CD4-positive, CD25-positive, alpha-beta regulatory T cell (primary cell): ENCODE measurements around the gene SCN10A. TPM values are rescaled to one million over a fixed set of nuclear protein-coding genes. Genes with fewer than 3 reads are reported as not detected.

ENCODE experiments used
- ATAC-seq, 2 donors: fragments of 150-1000 bp; cut with Tn5 transposase; one replicate each; pipeline ENCODE4 v1.10.0; 2021; ENCODE audit warnings: low read depth in 2 of 2, moderate number of reproducible peaks in 2 of 2, moderate library complexity in 1 of 2
- DNase-seq, 3 donors: peaks; one replicate each; pipeline versions ENCODE4 v3.0.0 to v3.0.0-alpha.2; 2012 to 2022; ENCODE audit warnings: mixed read lengths in 1 of 3
- H3K27ac ChIP-seq: one replicate; pipeline ENCODE4 v1.7.0; 2013; ENCODE audit warnings: mild to moderate bottlenecking, low read length; ENCODE audit not compliant: insufficient read depth, poor library complexity, severe bottlenecking
- H3K27me3 ChIP-seq: one replicate; pipeline ENCODE4 v1.7.0; 2013; ENCODE audit warnings: low read length; ENCODE audit not compliant: control insufficient read depth, insufficient read depth
- H3K36me3 ChIP-seq: one replicate; pipeline ENCODE4 v1.7.0; 2013; ENCODE audit warnings: mild to moderate bottlenecking, low read length, moderate library complexity; ENCODE audit not compliant: control insufficient read depth, insufficient read depth
- H3K4me1 ChIP-seq: 2 replicates; pipeline ENCODE4 v1.7.0; 2013; ENCODE audit warnings: mild to moderate bottlenecking, low read length; ENCODE audit not compliant: insufficient read depth, control insufficient read depth, poor library complexity, severe bottlenecking
- H3K4me3 ChIP-seq: one replicate; pipeline ENCODE4 v1.7.0; 2013; ENCODE audit warnings: low read depth, mild to moderate bottlenecking, low read length, moderate library complexity
- H3K9me3 ChIP-seq, 2 experiments: 1 replicate in 1 of 2; 2 replicates in 1 of 2; pipeline ENCODE4 v1.7.0; 2013; ENCODE audit warnings: low read length in 2 of 2, mild to moderate bottlenecking in 1 of 2, moderate library complexity in 1 of 2; ENCODE audit not compliant: control insufficient read depth in 2 of 2
- H3K27ac Mint-ChIP-seq, 3 donors: one replicate each; pipeline ENCODE4 v1.8.0; 2020 to 2022; ENCODE audit warnings: mild to moderate bottlenecking in 3 of 3, mixed read lengths in 3 of 3, moderate library complexity in 2 of 3
- H3K27me3 Mint-ChIP-seq: one replicate; pipeline ENCODE4 v1.8.0; 2022; ENCODE audit warnings: mild to moderate bottlenecking, mixed read lengths
- H3K36me3 Mint-ChIP-seq: one replicate; pipeline ENCODE4 v1.8.0; 2020; ENCODE audit warnings: mixed read lengths
- H3K4me1 Mint-ChIP-seq, 4 donors: one replicate each; pipeline ENCODE4 v1.8.0; 2020 to 2022; ENCODE audit warnings: mixed read lengths in 4 of 4, mild to moderate bottlenecking in 1 of 4
- H3K4me3 Mint-ChIP-seq, 4 donors: one replicate each; pipeline ENCODE4 v1.8.0; 2020 to 2022; ENCODE audit warnings: mild to moderate bottlenecking in 4 of 4, mixed read lengths in 4 of 4, moderate library complexity in 3 of 4
- H3K9me3 Mint-ChIP-seq, 7 donors: one replicate each; pipeline ENCODE4 v1.8.0; 2020 to 2022; ENCODE audit warnings: mixed read lengths in 7 of 7, mild to moderate bottlenecking in 3 of 7, moderate library complexity in 2 of 7
- polyA plus RNA-seq, 4 donors: library from polyadenylated mRNA; unstranded; fragments of 300-500 nt; fragmentation: Illumina TruSeq; gene quantifications; one replicate each; pipeline ENCODE4 v1.2.3, GENCODE V29; 2021
- total RNA-seq: library from RNA; stranded (reverse); gene quantifications from one replicate; pipeline ENCODE4 v1.2.3, GENCODE V29; 2022

SCN10A gene
- total and polyA plus RNA-seq, 5 donors from 2014 or later: not detected

- peaks cover 15 to 19% of the 10 kb centered on the region in 2 experiments for H3K9me3 ChIP-seq
- ATAC-seq: no peak
- H3K27me3 ChIP-seq: peaks cover 22% of the 10 kb centered on the region
- H3K36me3 ChIP-seq: no peaks in the 10 kb centered on the region
- no peak overlapping the region for H3K4me3 ChIP-seq
- Mint-ChIP-seq H3K9me3 (peaks cover 0 to 22% (median 3%) of the 10 kb centered on the region in 7 donors), H3K4me3 (no peak overlapping the region), H3K36me3 (no peaks in the 10 kb centered on the region), H3K27ac (no peak overlapping the region), H3K27me3 (peaks cover 21% of the 10 kb centered on the region), H3K4me1 (peaks cover 0 to 5% (median 0%) of the 10 kb centered on the region in 4 donors)
- DNase-seq: no peak
- no peaks in the 10 kb centered on the region for H3K4me1 ChIP-seq
- H3K27ac ChIP-seq: no peak overlapping the region
Measured at GRCh38 chr3:38658841-38659240, 157.2 kb downstream of the SCN10A start.

- no peak for DNase-seq
- H3K36me3 Mint-ChIP-seq: no peaks in the 10 kb centered on the region
- H3K9me3 Mint-ChIP-seq: peaks cover 0 to 9% (median 0%) of the 10 kb centered on the region in 7 donors
- peaks cover 0 to 5% (median 0%) of the 10 kb centered on the region in 4 donors for H3K4me1 Mint-ChIP-seq
- no peak overlapping the region for H3K27ac Mint-ChIP-seq
- Histone ChIP-seq H3K9me3 (peaks cover 4 to 7% of the 10 kb centered on the region in 2 experiments), H3K4me3 (no peak overlapping the region), H3K4me1 (no peaks in the 10 kb centered on the region), H3K27ac (no peak overlapping the region), H3K27me3 (peaks cover 17% of the 10 kb centered on the region), H3K36me3 (no peaks in the 10 kb centered on the region)
- H3K27me3 Mint-ChIP-seq: peaks cover 34% of the 10 kb centered on the region
- ATAC-seq: no peak
- H3K4me3 Mint-ChIP-seq: no peak overlapping the region
Measured at GRCh38 chr3:38657369-38657768, 158.6 kb downstream of the SCN10A start.

GRCh38 chr3:38655708-38656300 is 160.2 kb downstream of the SCN10A start:
- H3K9me3 Mint-ChIP-seq: peaks cover 0 to under 1% (median 0%) of the 10 kb centered on the region in 7 donors
- H3K27me3 Mint-ChIP-seq: peaks cover 40% of the 10 kb centered on the region
- peak in 1 of 3 donors; percentile 48 for DNase-seq

GRCh38 chr3:38653685-38654537 is 162.1 kb downstream of the SCN10A start:
- DNase-seq: no peak
- no peaks in the 10 kb centered on the region for H3K36me3 Mint-ChIP-seq
- peaks cover 0 to 5% (median under 1%) of the 10 kb centered on the region in 4 donors for H3K4me1 Mint-ChIP-seq
- Histone ChIP-seq H3K4me3 (no peak overlapping the region), H3K9me3 (no peaks in the 10 kb centered on the region), H3K27me3 (peaks cover 25% of the 10 kb centered on the region), H3K4me1 (peaks cover 13% of the 10 kb centered on the region), H3K27ac (no peak overlapping the region), H3K36me3 (no peaks in the 10 kb centered on the region)
- no peak overlapping the region for H3K27ac Mint-ChIP-seq
- peaks cover 36% of the 10 kb centered on the region for H3K27me3 Mint-ChIP-seq
- H3K4me3 Mint-ChIP-seq: no peak overlapping the region
- no peak for ATAC-seq
- peaks cover 0 to under 1% (median 0%) of the 10 kb centered on the region in 7 donors for H3K9me3 Mint-ChIP-seq

More at GRCh38 chr3:38655708-38656300, 160.2 kb downstream of the SCN10A start:
- Mint-ChIP-seq H3K4me3 (no peak overlapping the region), H3K36me3 (no peaks in the 10 kb centered on the region), H3K27ac (no peak overlapping the region), H3K4me1 (peaks cover 0 to 5% (median under 1%) of the 10 kb centered on the region in 4 donors)
- Histone ChIP-seq H3K36me3 (no peaks in the 10 kb centered on the region), H3K9me3 (no peaks in the 10 kb centered on the region), H3K27me3 (peaks cover 20% of the 10 kb centered on the region), H3K4me3 (no peak overlapping the region), H3K4me1 (peaks cover 5% of the 10 kb centered on the region), H3K27ac (no peak overlapping the region)
- ATAC-seq: no peak

- H3K4me3 Mint-ChIP-seq: no peak overlapping the region
- Histone ChIP-seq H3K9me3 (no peaks in the 10 kb centered on the region), H3K4me3 (no peak overlapping the region), H3K36me3 (no peaks in the 10 kb centered on the region), H3K4me1 (peaks cover 17% of the 10 kb centered on the region), H3K27me3 (peaks cover 31% of the 10 kb centered on the region), H3K27ac (no peak overlapping the region)
- ATAC-seq: no peak
- no peak for DNase-seq
- peaks cover 36% of the 10 kb centered on the region for H3K27me3 Mint-ChIP-seq
- peaks cover 0 to 1% (median 0%) of the 10 kb centered on the region in 7 donors for H3K9me3 Mint-ChIP-seq
- H3K4me1 Mint-ChIP-seq: peaks cover 0 to 10% (median under 1%) of the 10 kb centered on the region in 4 donors
- H3K36me3 Mint-ChIP-seq: no peaks in the 10 kb centered on the region
- H3K27ac Mint-ChIP-seq: no peak overlapping the region
Measured at GRCh38 chr3:38652934-38653333, 163.1 kb downstream of the SCN10A start.

DNA sequence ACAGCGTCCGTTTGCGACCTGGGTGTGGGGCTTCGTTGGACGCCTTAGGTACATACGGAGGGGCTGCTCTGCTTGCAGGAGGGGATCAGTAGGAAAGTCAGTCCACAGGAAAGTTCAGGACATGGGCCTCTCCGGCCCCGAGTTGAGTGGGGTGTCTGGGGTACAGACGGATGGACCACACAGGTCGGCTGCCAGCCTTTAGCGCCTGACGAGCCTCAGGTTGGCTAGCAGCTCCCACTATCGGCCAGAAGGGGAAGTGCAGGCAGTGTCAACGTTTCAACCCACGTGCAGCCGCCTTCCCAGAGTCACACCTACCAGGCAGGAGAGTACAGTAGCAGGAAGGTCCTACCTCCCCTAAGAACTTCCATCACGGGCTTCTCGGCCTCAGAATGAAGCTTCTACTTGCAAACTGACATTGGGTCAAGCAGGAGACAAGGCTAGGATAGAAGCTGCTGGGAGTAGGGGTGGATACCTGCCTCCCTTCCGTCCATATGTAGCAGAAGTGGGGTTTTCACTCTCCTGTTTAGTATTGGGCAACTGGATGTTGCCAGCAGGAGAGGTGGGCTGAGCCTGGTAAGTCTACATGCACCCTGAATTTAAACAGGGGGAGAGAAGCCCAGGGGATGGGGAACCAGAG is 164.7 kb downstream of the SCN10A start:
- Histone ChIP-seq H3K9me3 (no peaks in the 10 kb centered on the region), H3K27me3 (peaks cover 28% of the 10 kb centered on the region), H3K4me3 (no peak overlapping the region), H3K27ac (no peak overlapping the region), H3K36me3 (no peaks in the 10 kb centered on the region), H3K4me1 (peaks cover 17% of the 10 kb centered on the region)
- ATAC-seq: peak; percentile 47 to 62
- Mint-ChIP-seq H3K27ac (no peak overlapping the region), H3K4me1 (peaks cover 0 to 10% (median under 1%) of the 10 kb centered on the region in 4 donors), H3K36me3 (no peaks in the 10 kb centered on the region), H3K4me3 (peak overlapping the region in 2 of 4 donors; percentile 39 to 59), H3K27me3 (peaks cover 25% of the 10 kb centered on the region), H3K9me3 (peaks cover 0 to 1% (median 0%) of the 10 kb centered on the region in 7 donors)
- peak; percentile 35 to 71 (median 62) for DNase-seq

DNA sequence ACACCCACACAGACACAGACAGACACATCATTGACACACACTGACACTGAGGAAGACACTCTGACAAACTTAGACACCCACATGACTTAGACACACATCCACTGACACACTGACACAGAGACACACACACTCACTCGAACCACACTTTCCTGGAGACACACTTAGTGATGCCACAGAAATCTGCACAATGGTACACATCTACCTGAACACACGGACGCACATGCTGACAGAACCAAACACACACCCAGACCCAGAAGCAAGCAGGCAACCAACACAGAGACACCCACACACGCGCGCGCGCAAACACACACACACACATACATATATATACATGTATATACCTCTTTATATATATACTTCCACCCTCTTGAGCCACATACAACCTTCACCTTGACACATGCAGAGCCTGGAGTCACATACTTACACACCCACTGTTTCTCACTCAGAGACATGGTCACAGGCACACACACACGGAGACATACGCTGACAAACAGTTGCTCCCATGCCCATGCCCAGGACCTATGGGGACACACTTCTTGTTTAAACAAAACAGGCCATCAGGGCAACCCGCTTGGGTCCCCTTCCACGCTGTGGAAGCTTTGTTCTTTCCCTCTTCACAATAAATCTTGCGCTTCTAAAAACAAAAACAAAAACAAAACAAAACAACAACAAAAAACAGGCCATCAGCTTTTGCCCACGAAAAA is 165.6 kb downstream of the SCN10A start:
- Histone ChIP-seq H3K36me3 (no peaks in the 10 kb centered on the region), H3K9me3 (no peaks in the 10 kb centered on the region), H3K4me1 (peaks cover 17% of the 10 kb centered on the region), H3K27me3 (peaks cover 28% of the 10 kb centered on the region), H3K4me3 (no peak overlapping the region), H3K27ac (no peak overlapping the region)
- ATAC-seq (no peak), DNase-seq (peak in 2 of 3 donors; percentile 13 to 16)
- Mint-ChIP-seq H3K4me1 (peaks cover 0 to 5% (median under 1%) of the 10 kb centered on the region in 4 donors), H3K27ac (no peak overlapping the region), H3K36me3 (no peaks in the 10 kb centered on the region), H3K4me3 (no peak overlapping the region), H3K27me3 (peaks cover 20% of the 10 kb centered on the region), H3K9me3 (peaks cover 0 to 1% (median 0%) of the 10 kb centered on the region in 7 donors)
